NCI-H146 (cell line): ENCODE results near the gene EIF3J.
A peak's percentile ranks its signal among the peaks of the same experiment; 100 is the strongest.
"Not testable (repeated sequence)": the region's sequence is repeated elsewhere in the genome, so short reads cannot be mapped to it uniquely, and the experiment has no call there.

Experiments used
- DNase-seq: peaks from one replicate; lab custom pipeline; 2025; lab: John Stamatoyannopoulos, UW

The EIF3J gene

DNA sequence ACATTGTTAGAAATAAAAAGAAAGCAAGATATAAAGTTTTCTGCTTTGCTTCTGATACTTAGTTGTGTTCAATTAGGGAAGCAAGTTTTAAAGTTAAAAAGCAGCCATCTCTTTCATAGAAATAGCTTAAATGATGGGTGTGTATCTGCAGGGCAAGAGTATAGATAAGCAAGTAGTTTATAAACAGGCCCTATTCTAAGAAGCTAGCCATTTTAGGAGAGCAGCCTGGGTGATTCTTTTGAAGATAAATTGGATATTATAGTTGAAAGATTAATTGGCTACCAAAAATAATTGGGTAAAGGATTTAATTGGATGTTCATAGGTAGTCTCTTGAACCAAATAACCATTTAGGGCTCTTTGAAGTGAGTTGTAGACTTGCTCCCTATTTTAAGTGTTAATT, 5.6 kb downstream of the EIF3J start:
- DNase-seq = no peak

GRCh38 chr15:44544745-44545144, 7.8 kb downstream of the EIF3J start:
- not testable (repeated sequence) for DNase-seq

- DNase-seq = no peak
Measured at GRCh38 chr15:44545913-44546802, 9.2 kb downstream of the EIF3J start.

GRCh38 chr15:44549152-44549551, 12.2 kb downstream of the EIF3J start:
- not testable (repeated sequence) for DNase-seq

- no peak for DNase-seq
Measured at GRCh38 chr15:44550256-44550655, 13.3 kb downstream of the EIF3J start.

- no peak for DNase-seq
Measured at GRCh38 chr15:44550734-44551133, 13.8 kb downstream of the EIF3J start.

GRCh38 chr15:44554934-44555723, 18.2 kb downstream of the EIF3J start:
- DNase-seq = no peak

- not testable (repeated sequence) for DNase-seq
Measured at GRCh38 chr15:44560926-44561325, 24.0 kb downstream of the EIF3J start.

DNA sequence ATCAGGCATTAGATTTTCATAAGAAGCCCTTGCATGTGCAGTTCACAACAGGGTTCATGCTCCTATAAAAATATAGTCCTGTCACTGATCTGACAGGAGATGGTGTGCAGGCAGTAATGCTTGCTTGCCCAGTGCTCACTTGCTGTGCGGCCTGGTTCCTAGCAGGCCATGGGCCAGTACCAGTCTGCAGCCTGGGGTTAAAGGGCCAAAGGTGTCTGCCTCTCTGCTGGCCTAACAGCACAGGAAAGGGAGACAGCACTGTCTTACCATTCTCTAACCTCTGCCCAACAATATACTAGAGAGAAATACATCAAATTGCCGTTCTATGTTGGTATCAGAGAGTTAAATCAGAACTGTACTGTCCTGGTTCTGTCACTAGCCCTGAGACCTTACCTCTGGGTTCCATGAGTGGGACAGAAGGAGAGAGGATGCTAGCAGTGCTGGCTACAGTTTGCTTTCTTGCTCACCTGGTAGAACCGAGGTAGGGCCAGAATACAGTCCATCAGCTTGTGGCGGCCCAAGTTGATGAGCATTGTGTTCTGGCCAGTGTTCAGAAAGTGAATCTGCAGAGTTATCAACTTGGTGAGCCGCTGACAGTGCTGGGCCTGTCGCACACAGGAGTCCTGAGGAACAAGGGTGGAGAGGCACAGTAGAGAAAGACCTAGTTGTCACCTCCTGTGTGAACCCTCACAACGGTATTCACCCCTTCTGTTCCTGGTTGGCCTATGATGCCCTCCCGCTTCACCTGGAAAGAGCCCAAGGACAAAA, 28.6 kb downstream of the EIF3J start:
- DNase-seq = no peak

- no peak for DNase-seq
Measured at GRCh38 chr15:44566155-44566540, 29.2 kb downstream of the EIF3J start.

- DNase-seq = no peak
Measured at GRCh38 chr15:44568338-44568737, 31.4 kb downstream of the EIF3J start.

- DNase-seq = no peak
Measured at GRCh38 chr15:44569316-44569715, 32.4 kb downstream of the EIF3J start.

DNA sequence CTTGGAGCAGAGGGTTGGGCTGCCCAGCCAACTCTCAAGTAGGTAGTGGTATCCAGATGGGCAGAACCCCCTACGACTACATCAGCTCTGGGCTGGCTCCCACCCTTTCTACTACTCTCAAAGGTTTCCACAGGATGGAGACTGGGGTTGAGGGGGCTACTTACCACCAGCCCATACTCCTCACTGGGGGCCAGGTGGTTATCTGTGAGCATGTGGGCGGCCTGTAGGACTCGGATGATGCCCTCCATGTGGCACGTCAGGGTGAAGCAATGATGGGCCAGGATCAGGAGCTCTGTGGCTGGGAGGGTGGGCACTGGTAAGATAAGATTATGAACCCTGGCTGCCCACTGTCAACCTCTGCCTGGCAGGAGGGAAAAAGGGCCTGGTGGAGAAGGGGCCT, 33.4 kb downstream of the EIF3J start:
- DNase-seq = no peak

DNA sequence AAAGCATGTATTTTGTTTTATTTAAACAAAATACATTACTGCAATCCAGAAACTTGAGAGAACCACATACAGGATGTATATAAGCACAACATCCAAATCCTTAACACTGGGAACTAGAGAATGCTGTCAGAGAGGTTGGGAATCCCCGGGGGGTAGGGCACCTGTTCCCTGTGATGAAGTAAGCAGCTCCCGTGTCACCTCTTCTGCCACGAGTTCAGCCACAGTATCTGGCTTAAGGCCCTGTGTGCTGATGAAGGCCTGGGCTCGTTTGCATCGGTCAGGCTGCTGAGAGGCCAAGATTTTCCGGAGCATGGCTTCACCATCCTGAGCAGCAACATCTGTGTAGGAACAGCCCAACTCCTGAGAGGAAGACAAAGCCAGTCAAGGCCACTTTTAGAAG, 36.4 kb downstream of the EIF3J start:
- DNase-seq = no peak

DNA sequence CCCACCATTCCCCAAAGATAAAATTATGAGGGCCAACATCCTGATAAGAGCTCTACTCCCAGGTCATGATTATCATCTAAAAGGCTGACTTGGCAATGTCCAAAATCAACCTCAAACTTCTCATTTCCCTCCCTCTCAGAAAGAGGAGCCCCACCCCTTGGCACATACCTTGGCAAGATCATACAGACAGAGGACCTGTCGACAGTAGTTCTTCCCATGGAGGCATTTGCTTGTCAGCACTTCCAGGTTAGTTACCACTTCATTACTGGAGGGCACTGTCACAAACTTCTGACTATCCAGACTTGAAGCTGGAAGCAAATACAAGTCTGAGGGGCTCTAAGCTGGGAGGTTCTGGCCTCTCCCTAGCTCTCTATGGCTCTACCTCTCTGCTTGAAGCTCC, 37.8 kb downstream of the EIF3J start:
- DNase-seq = no peak

GRCh38 chr15:44580105-44580504, 43.2 kb downstream of the EIF3J start:
- no peak for DNase-seq

DNA sequence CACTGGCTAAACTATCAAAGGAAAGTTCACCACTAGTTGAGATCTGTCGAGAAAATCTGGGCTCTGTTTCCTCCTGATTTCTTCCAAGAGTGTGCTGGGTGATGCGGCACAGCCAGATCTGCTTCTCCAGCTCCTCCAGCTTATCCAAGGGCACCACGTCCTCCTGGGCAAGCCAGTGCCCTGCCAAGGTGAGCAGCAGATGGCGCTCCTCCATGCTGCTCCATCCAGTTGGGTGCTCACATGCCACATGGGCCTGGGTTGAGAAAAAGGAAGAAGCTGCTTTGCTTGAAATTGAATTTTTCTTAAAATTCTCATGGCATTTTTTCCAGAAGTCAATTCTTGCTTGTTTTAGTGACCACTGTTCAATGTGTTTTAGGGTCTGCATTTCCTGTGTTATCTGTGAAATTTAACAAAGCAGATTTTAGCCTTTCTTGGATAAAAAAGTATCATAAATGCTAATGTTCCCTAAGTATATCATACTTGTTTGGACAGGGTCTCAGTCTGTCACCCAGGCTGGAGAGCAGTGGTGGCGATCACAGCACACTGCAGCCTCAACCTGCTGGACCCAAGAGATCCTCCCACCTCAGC, 47.3 kb downstream of the EIF3J start:
- peak; percentile 23 for DNase-seq

DNA sequence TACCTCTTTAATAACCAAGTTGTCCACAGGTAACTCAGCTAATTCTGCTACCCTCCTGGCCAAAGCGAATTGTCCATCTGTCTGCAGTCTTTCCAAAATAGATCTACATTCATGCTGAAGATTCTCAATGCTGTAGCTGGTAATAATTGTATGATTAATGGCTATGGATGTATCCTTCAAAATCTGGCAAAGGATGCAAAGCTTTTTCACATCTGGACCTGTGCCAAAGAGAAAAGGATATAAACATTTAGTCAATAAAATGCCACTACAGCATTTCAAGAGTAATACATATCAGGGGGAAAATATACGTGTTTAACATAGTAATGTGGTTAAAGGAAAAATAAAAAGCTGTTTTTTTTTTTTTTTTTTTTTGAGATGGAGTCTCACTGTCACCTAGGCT, 48.7 kb downstream of the EIF3J start:
- DNase-seq = no peak

GRCh38 chr15:44588541-44588940, 51.6 kb downstream of the EIF3J start:
- DNase-seq = no peak

- no peak for DNase-seq
Measured at GRCh38 chr15:44591326-44591725, 54.4 kb downstream of the EIF3J start.

DNA sequence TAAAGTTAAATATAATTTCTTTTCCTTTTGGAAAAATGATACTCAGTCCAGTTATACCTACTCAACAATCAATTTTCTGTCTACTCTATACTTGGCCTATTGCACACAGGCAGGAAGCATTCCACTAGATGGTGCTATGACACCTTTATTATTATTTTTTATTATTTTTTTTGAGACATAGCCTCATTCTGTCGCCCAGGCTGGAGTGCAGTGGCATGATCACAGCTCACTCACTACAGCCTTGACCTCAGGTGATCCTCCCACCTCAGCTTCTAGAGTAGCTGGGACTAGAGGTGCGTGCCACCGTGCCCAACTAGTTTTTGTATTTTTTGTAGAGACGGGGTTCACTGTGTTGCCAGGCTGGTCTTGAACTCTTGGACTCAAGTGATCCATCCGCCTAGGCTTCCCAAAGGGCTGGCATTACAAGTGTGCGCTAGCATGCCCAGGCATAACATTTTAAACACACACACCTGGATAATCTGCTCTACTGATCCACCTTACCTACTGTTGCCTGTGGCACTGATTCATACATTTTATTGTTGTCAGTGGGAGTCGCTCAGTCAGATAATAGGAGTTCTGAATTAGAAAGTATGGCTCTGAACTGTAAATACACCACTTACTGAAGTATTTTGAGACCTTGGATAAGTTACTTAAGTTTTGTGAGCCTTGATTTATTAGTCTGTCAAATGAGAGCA, 56.2 kb downstream of the EIF3J start:
- DNase-seq = no peak
